Activated CD4-positive, alpha-beta T cell treated with anti-CD3 and anti-CD28 coated beads for 36 hours (primary cell): ENCODE measurements around the gene BIRC3. TPM values are rescaled to one million over a fixed set of nuclear protein-coding genes. Genes with fewer than 3 reads are reported as not detected.
A peak's percentile ranks its signal among the peaks of the same experiment; 100 is the strongest.

Experiments
- ATAC-seq: fragments of 200-7000 bp; cut with Tn5 transposase; one replicate; pipeline ENCODE4 v1.10.0; 2021; ENCODE audit warnings: mild to moderate bottlenecking, moderate library complexity
- CTCF ChIA-PET: fragments of 350-600 bp; sonication (Branson Sonifier 250); formaldehyde crosslinking; loops from one replicate; lab custom pipeline; 2021; ENCODE audit warnings: antibody characterized with exemption; lab: Charles Lee
- POLR2A ChIA-PET: fragments of 350-600 bp; sonication (Branson Sonifier 250); formaldehyde crosslinking; loops from one replicate; lab custom pipeline; 2021; ENCODE audit warnings: antibody characterized with exemption, inconsistent platforms; lab: Charles Lee
- DNase-seq: peaks from one replicate; pipeline ENCODE4 v3.0.0-alpha.2; 2020
- H3K27ac Mint-ChIP-seq: one replicate; pipeline ENCODE4 v1.8.0; 2021; ENCODE audit warnings: mixed read lengths
- H3K27me3 Mint-ChIP-seq: one replicate; pipeline ENCODE4 v1.8.0; 2021; ENCODE audit warnings: mixed read lengths
- H3K36me3 Mint-ChIP-seq: one replicate; pipeline ENCODE4 v1.8.0; 2021; ENCODE audit warnings: low read depth, mixed read lengths
- H3K4me1 Mint-ChIP-seq: one replicate; pipeline ENCODE4 v1.8.0; 2021; ENCODE audit warnings: mixed read lengths
- H3K4me3 Mint-ChIP-seq: one replicate; pipeline ENCODE4 v1.8.0; 2021; ENCODE audit warnings: mild to moderate bottlenecking, moderate library complexity, mixed read lengths
- H3K9me3 Mint-ChIP-seq: one replicate; pipeline ENCODE4 v1.8.0; 2021; ENCODE audit warnings: low read depth, mixed read lengths
- intact Hi-C, 2 experiments: fragments of 100-400 bp; cut with DNase I in 1 of 2; cut with micrococcal nuclease in 1 of 2; formaldehyde crosslinking; loops; one replicate each; pipeline versions ENCODE4 v1.14.2 to v1.15.1; 2022 to 2024; cut with DNase I, micrococcal nuclease
- total RNA-seq, 2 experiments: library from RNA; stranded (reverse); gene quantifications; one replicate each; pipeline ENCODE4 v1.2.3, GENCODE V29; 2021

Gene BIRC3
- total RNA-seq: 100 to 1,000 TPM in 1 of 2 experiments, 10 to 100 TPM in 1; 99.2 to 109 TPM

GRCh38 chr11:102317099-102317767, at the start of gene BIRC3:
TSS of gene BIRC3 (plus strand) at chr11:102317484. CDS start at chr11:102324510, 7,026 bp downstream.
- Mint-ChIP-seq H3K27ac (peak within 1 kb of the TSS; percentile 99), H3K4me3 (peak within 1 kb of the TSS; percentile 96), H3K27me3 (no peaks in the 10 kb centered on the region), H3K9me3 (no peaks in the 10 kb centered on the region), H3K36me3 (peaks cover 50% of the 10 kb centered on the region), H3K4me1 (peaks cover 68% of the 10 kb centered on the region)
- CTCF ChIA-PET: interaction anchor here (0.9 to 12.0 kb wide), 13 partner anchors 10 to 349 kb away, joined by 3 to 222 read pairs (median 7); no protein-coding TSS in a partner anchor
- intact Hi-C loops: loop anchor here (1.0 to 5.0 kb wide), 5 partner anchors 30 to 720 kb away; partner anchors contain the start of genes BIRC2 (in 2 of the 2) and TMEM123 (in 1 of the 2)
- peak; percentile 95 for DNase-seq
- POLR2A ChIA-PET: no interaction called here
- ATAC-seq: peak; percentile 85

GRCh38 chr11:102267609-102268008, 49.7 kb upstream of the BIRC3 start:
- H3K27ac Mint-ChIP-seq: peak overlapping the region; percentile 24
- H3K9me3 Mint-ChIP-seq: no peaks in the 10 kb centered on the region
- no peak overlapping the region for H3K4me3 Mint-ChIP-seq
- peaks cover 34% of the 10 kb centered on the region for H3K4me1 Mint-ChIP-seq
- ChIA-PET CTCF (interaction anchor here (1.7 to 2.2 kb wide), 5 partner anchors 12 to 252 kb away, joined by 4 to 18 read pairs (median 9); no protein-coding TSS in a partner anchor), POLR2A (no interaction called here)
- peaks cover 3% of the 10 kb centered on the region for H3K27me3 Mint-ChIP-seq
- ATAC-seq (no peak), DNase-seq (no peak)
- intact Hi-C loops: loop anchor here in 1 of 2 experiments (1.0 kb wide), 2 partner anchors 50 to 157 kb away; partner anchors contain the start of genes BIRC3 and YAP1
- H3K36me3 Mint-ChIP-seq: no peaks in the 10 kb centered on the region

- intact Hi-C loops: loop anchor here in 1 of 2 experiments (1.0 kb wide), 2 partner anchors 49 to 158 kb away; partner anchors contain the start of genes BIRC3 and YAP1
- CTCF ChIA-PET: interaction anchor here (0.6 to 2.2 kb wide), 27 partner anchors 11 to 417 kb away, joined by 3 to 18 read pairs (median 4); partner anchors contain the start of gene BIRC3
Measured at GRCh38 chr11:102268083-102268984, 49.0 kb upstream of the BIRC3 start.

GRCh38 chr11:102268985-102269470, 48.3 kb upstream of the BIRC3 start:
- ChIA-PET CTCF (interaction anchor here (0.7 to 2.2 kb wide), 27 partner anchors 10 to 397 kb away, joined by 3 to 18 read pairs (median 4); partner anchors contain the start of gene BIRC3), POLR2A (interaction anchor here (0.5 kb wide), 1 partner anchor 9 kb away, joined by 3 read pairs; no protein-coding TSS in a partner anchor)
- intact Hi-C loops: loop anchor here in 1 of 2 experiments (1.0 kb wide), 2 partner anchors 48 to 159 kb away; partner anchors contain the start of genes BIRC3 and YAP1
- ATAC-seq (no peak), DNase-seq (no peak)
- peaks cover 5% of the 10 kb centered on the region for H3K27me3 Mint-ChIP-seq
- no peaks in the 10 kb centered on the region for H3K9me3 Mint-ChIP-seq
- H3K4me1 Mint-ChIP-seq: peaks cover 37% of the 10 kb centered on the region
- H3K27ac Mint-ChIP-seq: peak overlapping the region; percentile 5
- H3K4me3 Mint-ChIP-seq: peak overlapping the region; percentile 66
- H3K36me3 Mint-ChIP-seq: no peaks in the 10 kb centered on the region

More at GRCh38 chr11:102268083-102268984, 49.0 kb upstream of the BIRC3 start:
- DNase-seq (peak; percentile 93), ATAC-seq (peak; percentile 98)
- Mint-ChIP-seq H3K27me3 (peaks cover 5% of the 10 kb centered on the region), H3K4me1 (peaks cover 37% of the 10 kb centered on the region), H3K9me3 (no peaks in the 10 kb centered on the region), H3K27ac (peak overlapping the region; percentile 24), H3K4me3 (peak overlapping the region; percentile 66), H3K36me3 (no peaks in the 10 kb centered on the region)
- POLR2A ChIA-PET: interaction anchor here (0.5 kb wide), 1 partner anchor 8 kb away, joined by 3 read pairs; no protein-coding TSS in a partner anchor

GRCh38 chr11:102269927-102270326, 47.4 kb upstream of the BIRC3 start:
- H3K4me3 Mint-ChIP-seq: peak overlapping the region; percentile 15
- POLR2A ChIA-PET: no interaction called here
- CTCF ChIA-PET: interaction anchor here (0.6 to 2.2 kb wide), 8 partner anchors 10 to 681 kb away, joined by 3 to 15 read pairs (median 4); no protein-coding TSS in a partner anchor
- no peaks in the 10 kb centered on the region for H3K36me3 Mint-ChIP-seq
- no peaks in the 10 kb centered on the region for H3K9me3 Mint-ChIP-seq
- intact Hi-C loops: no loop called here
- peak; percentile 11 for DNase-seq
- peaks cover 5% of the 10 kb centered on the region for H3K27me3 Mint-ChIP-seq
- ATAC-seq: peak; percentile 63
- peaks cover 37% of the 10 kb centered on the region for H3K4me1 Mint-ChIP-seq
- no peak overlapping the region for H3K27ac Mint-ChIP-seq

- intact Hi-C loops: no loop called here
- H3K27me3 Mint-ChIP-seq: peaks cover 11% of the 10 kb centered on the region
- DNase-seq: no peak
- ATAC-seq: no peak
- no peak overlapping the region for H3K4me3 Mint-ChIP-seq
- H3K27ac Mint-ChIP-seq: no peak overlapping the region
- POLR2A ChIA-PET: no interaction called here
- H3K36me3 Mint-ChIP-seq: no peaks in the 10 kb centered on the region
- CTCF ChIA-PET: no interaction called here
- no peaks in the 10 kb centered on the region for H3K9me3 Mint-ChIP-seq
- H3K4me1 Mint-ChIP-seq: peaks cover 37% of the 10 kb centered on the region
Measured at GRCh38 chr11:102272047-102272824, 45.0 kb upstream of the BIRC3 start.

- Mint-ChIP-seq H3K4me1 (peaks cover 23% of the 10 kb centered on the region), H3K4me3 (no peak overlapping the region), H3K36me3 (no peaks in the 10 kb centered on the region), H3K9me3 (no peaks in the 10 kb centered on the region), H3K27ac (no peak overlapping the region), H3K27me3 (peaks cover 8% of the 10 kb centered on the region)
- intact Hi-C loops: no loop called here
- ATAC-seq: no peak
- DNase-seq: no peak
- POLR2A ChIA-PET: no interaction called here
- CTCF ChIA-PET: interaction anchor here (1.5 kb wide), 1 partner anchor 9 kb away, joined by 4 read pairs; no protein-coding TSS in a partner anchor
Measured at GRCh38 chr11:102274628-102275027, 42.7 kb upstream of the BIRC3 start.

- peaks cover 23% of the 10 kb centered on the region for H3K4me1 Mint-ChIP-seq
- DNase-seq (no peak), ATAC-seq (no peak)
- POLR2A ChIA-PET: no interaction called here
- CTCF ChIA-PET: interaction anchor here (1.2 to 1.4 kb wide), 2 partner anchors 11 to 17 kb away, joined by 3 to 5 read pairs; no protein-coding TSS in a partner anchor
- no peaks in the 10 kb centered on the region for H3K36me3 Mint-ChIP-seq
- intact Hi-C loops: no loop called here
- no peak overlapping the region for H3K27ac Mint-ChIP-seq
- H3K9me3 Mint-ChIP-seq: no peaks in the 10 kb centered on the region
- H3K27me3 Mint-ChIP-seq: peaks cover 10% of the 10 kb centered on the region
- no peak overlapping the region for H3K4me3 Mint-ChIP-seq
Measured at GRCh38 chr11:102276362-102276761, 40.9 kb upstream of the BIRC3 start.

GRCh38 chr11:102276783-102277182, 40.5 kb upstream of the BIRC3 start:
- ChIA-PET CTCF (interaction anchor here (1.2 to 1.4 kb wide), 2 partner anchors 11 to 17 kb away, joined by 3 to 5 read pairs; no protein-coding TSS in a partner anchor), POLR2A (no interaction called here)
- Mint-ChIP-seq H3K4me3 (no peak overlapping the region), H3K9me3 (no peaks in the 10 kb centered on the region), H3K36me3 (no peaks in the 10 kb centered on the region), H3K27ac (no peak overlapping the region), H3K4me1 (peaks cover 23% of the 10 kb centered on the region), H3K27me3 (peaks cover 10% of the 10 kb centered on the region)
- no peak for DNase-seq
- no peak for ATAC-seq
- intact Hi-C loops: no loop called here

GRCh38 chr11:102279641-102280170, 37.6 kb upstream of the BIRC3 start:
- H3K4me1 Mint-ChIP-seq: peaks cover 16% of the 10 kb centered on the region
- H3K4me3 Mint-ChIP-seq: peak overlapping the region; percentile 27
- POLR2A ChIA-PET: no interaction called here
- intact Hi-C loops: loop anchor here in 1 of 2 experiments (10.0 kb wide), 1 partner anchor 665 kb away; no protein-coding TSS in a partner anchor
- peak; percentile 96 for ATAC-seq
- CTCF ChIA-PET: interaction anchor here (0.7 to 4.6 kb wide), 11 partner anchors 9 to 397 kb away, joined by 3 to 19 read pairs (median 4); no protein-coding TSS in a partner anchor
- no peaks in the 10 kb centered on the region for H3K9me3 Mint-ChIP-seq
- H3K36me3 Mint-ChIP-seq: no peaks in the 10 kb centered on the region
- peaks cover 8% of the 10 kb centered on the region for H3K27me3 Mint-ChIP-seq
- DNase-seq: peak; percentile 59
- peak overlapping the region; percentile 27 for H3K27ac Mint-ChIP-seq
